ENCODE measurements around the gene CEP126.

The CEP126 gene

DNA sequence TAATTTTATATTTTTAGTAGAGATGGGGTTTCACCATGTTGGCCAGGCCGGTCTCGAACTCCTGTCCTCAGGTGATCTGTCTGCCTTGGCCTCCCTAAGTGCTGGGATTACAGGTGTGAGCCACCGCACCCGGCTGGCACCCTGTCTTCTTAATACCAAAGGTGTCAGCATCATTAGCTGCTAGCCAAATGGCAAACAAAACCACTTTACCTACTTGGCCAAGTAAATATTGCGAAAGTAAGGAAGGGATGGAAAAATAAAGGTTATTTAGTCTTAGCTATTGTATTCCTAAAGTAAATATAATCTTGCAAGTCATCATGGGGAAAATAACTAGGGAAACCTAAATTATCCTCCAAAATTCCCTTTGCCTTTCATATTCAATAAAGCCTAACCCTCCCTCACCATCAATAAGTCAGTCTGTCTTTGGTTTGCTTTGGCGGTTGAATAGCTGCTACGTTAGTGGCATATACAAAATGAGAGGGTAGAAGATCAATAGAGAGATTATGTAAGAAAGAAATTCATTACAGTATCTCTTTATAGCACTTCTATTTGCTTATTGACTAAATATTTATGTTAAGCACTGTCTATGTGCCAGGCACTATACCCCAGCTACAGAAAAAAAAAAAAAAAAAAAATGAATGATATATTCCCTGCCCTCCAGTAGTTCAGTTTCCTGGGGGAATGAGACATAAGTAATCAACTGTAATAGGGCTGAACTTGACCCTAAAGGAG, 92.2 kb downstream of the CEP126 start:
- no peak for TF ChIP-seq POLR2AphosphoS5 (IDR thresholded peaks at IDR 0.05; ENCODE audit: low read depth, low read length)
- TF ChIP-seq, protein P1, sequence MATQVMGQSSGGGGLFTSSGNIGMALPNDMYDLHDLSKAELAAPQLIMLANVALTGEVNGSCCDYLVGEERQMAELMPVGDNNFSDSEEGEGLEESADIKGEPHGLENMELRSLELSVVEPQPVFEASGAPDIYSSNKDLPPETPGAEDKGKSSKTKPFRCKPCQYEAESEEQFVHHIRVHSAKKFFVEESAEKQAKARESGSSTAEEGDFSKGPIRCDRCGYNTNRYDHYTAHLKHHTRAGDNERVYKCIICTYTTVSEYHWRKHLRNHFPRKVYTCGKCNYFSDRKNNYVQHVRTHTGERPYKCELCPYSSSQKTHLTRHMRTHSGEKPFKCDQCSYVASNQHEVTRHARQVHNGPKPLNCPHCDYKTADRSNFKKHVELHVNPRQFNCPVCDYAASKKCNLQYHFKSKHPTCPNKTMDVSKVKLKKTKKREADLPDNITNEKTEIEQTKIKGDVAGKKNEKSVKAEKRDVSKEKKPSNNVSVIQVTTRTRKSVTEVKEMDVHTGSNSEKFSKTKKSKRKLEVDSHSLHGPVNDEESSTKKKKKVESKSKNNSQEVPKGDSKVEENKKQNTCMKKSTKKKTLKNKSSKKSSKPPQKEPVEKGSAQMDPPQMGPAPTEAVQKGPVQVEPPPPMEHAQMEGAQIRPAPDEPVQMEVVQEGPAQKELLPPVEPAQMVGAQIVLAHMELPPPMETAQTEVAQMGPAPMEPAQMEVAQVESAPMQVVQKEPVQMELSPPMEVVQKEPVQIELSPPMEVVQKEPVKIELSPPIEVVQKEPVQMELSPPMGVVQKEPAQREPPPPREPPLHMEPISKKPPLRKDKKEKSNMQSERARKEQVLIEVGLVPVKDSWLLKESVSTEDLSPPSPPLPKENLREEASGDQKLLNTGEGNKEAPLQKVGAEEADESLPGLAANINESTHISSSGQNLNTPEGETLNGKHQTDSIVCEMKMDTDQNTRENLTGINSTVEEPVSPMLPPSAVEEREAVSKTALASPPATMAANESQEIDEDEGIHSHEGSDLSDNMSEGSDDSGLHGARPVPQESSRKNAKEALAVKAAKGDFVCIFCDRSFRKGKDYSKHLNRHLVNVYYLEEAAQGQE (IDR thresholded peaks at IDR 0.05; ENCODE audit: insufficient read depth in 1 of 2, low read depth in 2 of 2, low read length in 2 of 2), result no peak
- no peak for TF ChIP-seq FOXP2 (optimal IDR thresholded peaks at IDR 0.05; ENCODE audit: borderline replicate concordance, extremely low read depth, extremely low read length, insufficient read depth)
- TF ChIP-seq TAF1 (IDR thresholded peaks at IDR 0.05; ENCODE audit: borderline replicate concordance, insufficient read depth, low read length), result no peak
- TF ChIP-seq SIN3A (IDR thresholded peaks at IDR 0.05; ENCODE audit: borderline replicate concordance, insufficient read depth, low read length), result no peak

DNA sequence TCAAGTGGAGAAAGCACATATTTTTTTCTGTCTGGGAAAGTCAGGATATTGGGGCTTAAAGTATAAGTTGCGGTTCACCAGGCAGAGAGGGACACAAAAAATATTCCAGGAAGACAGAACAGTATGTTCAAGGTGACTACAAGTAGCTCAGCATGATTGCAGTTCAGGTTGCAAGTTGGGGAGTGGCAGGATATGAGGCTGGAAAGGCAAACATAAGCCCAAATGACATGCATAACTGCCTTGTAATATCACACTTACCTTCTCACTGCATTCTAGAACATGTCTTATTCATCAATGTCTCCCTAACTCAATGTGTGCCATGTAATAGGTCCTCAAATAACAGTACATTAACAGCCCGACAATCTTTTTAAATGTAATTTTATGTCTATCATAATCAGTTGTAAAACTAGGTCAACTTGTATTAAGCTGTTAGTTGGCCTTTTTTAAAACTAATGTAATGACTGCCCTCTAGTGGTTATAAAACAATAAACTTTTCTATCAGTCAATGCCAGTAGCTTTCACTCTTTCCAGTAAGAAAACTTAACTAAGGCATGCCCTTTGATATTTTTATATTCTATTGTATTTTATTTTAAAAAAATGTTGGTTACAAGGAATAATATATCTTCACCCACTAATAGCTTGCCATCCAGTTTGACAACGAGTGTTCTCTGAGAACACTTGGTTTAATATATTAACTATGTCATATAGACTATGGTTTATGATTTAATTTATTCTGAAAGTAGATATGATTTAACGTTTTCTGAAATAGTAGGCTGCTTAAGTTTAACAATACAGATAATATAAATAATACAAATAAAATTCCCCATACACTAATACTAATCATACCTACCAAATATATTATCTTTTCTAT, 93.0 kb downstream of the CEP126 start:
- TF ChIP-seq SIN3A (IDR thresholded peaks at IDR 0.05; ENCODE audit: borderline replicate concordance, insufficient read depth, low read length) (no peak), TAF1 (IDR thresholded peaks at IDR 0.05; ENCODE audit: borderline replicate concordance, insufficient read depth, low read length) (no peak), POLR2AphosphoS5 (IDR thresholded peaks at IDR 0.05; ENCODE audit: low read depth, low read length) (no peak), FOXP2 (optimal IDR thresholded peaks at IDR 0.05; ENCODE audit: borderline replicate concordance, extremely low read depth, extremely low read length, insufficient read depth) (no peak)
- TF ChIP-seq, protein P1 (IDR thresholded peaks at IDR 0.05; ENCODE audit: insufficient read depth in 1 of 2, low read depth in 2 of 2, low read length in 2 of 2), result no peak

DNA sequence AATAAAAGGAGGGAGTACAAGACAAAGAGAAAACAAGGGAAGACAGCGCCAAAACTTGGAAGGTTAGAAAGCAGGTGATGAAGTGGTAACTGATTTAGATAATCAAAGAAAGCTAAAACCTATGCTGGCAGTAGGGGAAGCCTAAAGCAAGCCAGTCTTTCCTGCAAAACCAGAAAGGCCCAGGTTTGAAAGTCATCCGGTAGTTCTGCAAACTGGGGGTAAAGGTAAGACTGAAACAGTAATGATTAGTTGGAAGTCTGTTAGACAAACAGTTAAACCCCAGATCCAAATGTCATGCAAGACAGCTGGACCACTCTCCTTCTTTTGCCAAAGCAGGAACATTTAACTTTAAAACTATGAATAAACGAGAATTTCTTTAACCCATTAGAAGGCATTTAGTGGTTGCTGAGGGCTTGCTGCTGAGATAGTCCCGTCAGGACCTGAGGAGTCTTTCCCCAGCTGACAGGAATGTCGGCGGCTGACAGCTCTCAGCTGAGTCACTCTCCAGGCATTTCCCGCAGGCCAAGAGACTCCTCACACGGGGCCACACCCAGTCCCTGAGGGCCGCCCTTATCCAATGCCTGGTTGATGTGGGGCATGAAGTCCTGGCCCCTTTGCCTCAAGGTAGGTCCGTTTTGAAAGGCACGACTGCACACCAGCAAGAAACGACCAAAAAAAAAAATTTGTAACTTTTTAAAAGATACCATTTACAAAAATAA, 96.1 kb downstream of the CEP126 start:
- TF ChIP-seq, protein P1 (IDR thresholded peaks at IDR 0.05; ENCODE audit: insufficient read depth in 1 of 2, low read depth in 2 of 2, low read length in 2 of 2), result no peak
- TF ChIP-seq TAF1 (IDR thresholded peaks at IDR 0.05; ENCODE audit: borderline replicate concordance, insufficient read depth, low read length), result no peak

DNA sequence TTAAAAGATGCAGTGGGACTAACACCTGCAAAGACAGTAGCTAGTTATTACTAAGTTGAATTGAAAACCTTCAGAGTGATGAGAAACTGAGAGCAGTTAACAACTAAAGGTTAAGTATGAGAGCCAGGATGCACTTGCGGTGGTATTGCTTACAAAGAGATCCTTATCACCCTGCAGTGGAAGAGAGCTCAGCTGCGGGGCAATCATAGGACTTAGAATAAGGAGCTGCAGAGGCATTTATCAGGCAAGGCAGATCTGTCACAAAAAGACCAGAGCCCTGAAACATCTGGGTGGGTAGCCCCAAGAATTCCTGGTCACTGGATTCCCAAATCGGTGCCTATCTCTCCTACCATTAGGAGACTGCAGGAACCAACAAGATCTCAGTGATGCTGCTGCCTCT, 98.1 kb downstream of the CEP126 start:
- TF ChIP-seq SIN3A (IDR thresholded peaks at IDR 0.05; ENCODE audit: borderline replicate concordance, insufficient read depth, low read length), result no peak

DNA sequence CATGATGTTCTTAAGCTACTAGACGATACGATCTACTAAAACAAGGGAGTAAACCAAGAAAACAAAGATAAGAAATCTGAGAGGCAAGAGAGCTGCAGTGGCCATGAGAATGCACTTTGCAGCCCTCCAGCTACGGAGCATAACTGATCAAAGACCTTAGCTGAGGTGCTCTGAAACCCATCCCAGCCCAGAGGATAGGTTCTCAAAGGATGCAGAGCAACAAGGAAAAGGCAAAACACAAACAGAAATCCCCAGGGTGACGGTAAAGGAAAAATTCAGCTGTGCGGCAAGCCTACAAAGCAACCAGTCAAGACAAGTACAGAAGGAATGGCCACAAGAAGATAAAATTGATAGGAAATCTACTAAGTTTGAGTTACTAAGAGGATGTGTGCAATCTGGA, 99.9 kb downstream of the CEP126 start:
- TF ChIP-seq SIN3A (IDR thresholded peaks at IDR 0.05; ENCODE audit: borderline replicate concordance, insufficient read depth, low read length) (no peak), TAF1 (IDR thresholded peaks at IDR 0.05; ENCODE audit: borderline replicate concordance, insufficient read depth, low read length) (no peak), FOXP2 (optimal IDR thresholded peaks at IDR 0.05; ENCODE audit: borderline replicate concordance, extremely low read depth, extremely low read length, insufficient read depth) (no peak), POLR2AphosphoS5 (IDR thresholded peaks at IDR 0.05; ENCODE audit: low read depth, low read length) (no peak)
- TF ChIP-seq, protein P1 (IDR thresholded peaks at IDR 0.05; ENCODE audit: insufficient read depth in 1 of 2, low read depth in 2 of 2, low read length in 2 of 2), result no peak
